Suprapubic skin (tissue), 4 donors: ENCODE measurements around the gene KCNT2. TPM values are rescaled to one million over a fixed set of nuclear protein-coding genes. Genes with fewer than 3 reads are reported as not detected.

Experiments
- DNase-seq, 2 donors: peaks; one replicate each; pipeline ENCODE4 v3.0.0-alpha.2; 2019; ENCODE audit warnings: low spot score in 2 of 2
- H3K27ac ChIP-seq: fragments of 200-600 bp; sonication (generic); one replicate; pipeline ENCODE4 v1.5.1; 2019
- H3K27me3 ChIP-seq: fragments of 200-600 bp; sonication (generic); one replicate; pipeline ENCODE4 v1.5.1; 2019
- H3K36me3 ChIP-seq: fragments of 200-600 bp; sonication (generic); one replicate; pipeline ENCODE4 v1.5.1; 2019
- H3K4me1 ChIP-seq: fragments of 200-600 bp; sonication (generic); one replicate; pipeline ENCODE4 v1.5.1; 2019
- H3K4me3 ChIP-seq: fragments of 200-600 bp; sonication (generic); one replicate; pipeline ENCODE4 v1.5.1; 2019; ENCODE audit warnings: mild to moderate bottlenecking
- H3K9me3 ChIP-seq: fragments of 200-600 bp; sonication (generic); one replicate; pipeline ENCODE4 v1.5.1; 2019
- CTCF ChIP-seq, 2 donors: fragments of 200-600 bp in 1 of 2; fragments of 450-650 bp in 1 of 2; sonication (generic) in 1 of 2; IDR thresholded peaks; one replicate each; pipeline ENCODE4 v1.5.1; 2016 to 2019; ENCODE audit warnings: antibody characterized with exemption in 2 of 2, mild to moderate bottlenecking in 1 of 2, moderate library complexity in 1 of 2
- EP300 ChIP-seq: sonication (generic); formaldehyde crosslinking; IDR thresholded peaks from one replicate; pipeline ENCODE4 v1.6.1; 2017; ENCODE audit warnings: antibody characterized with exemption
- POLR2A ChIP-seq, 2 donors: fragments of 450-650 bp; IDR thresholded peaks; one replicate each; pipeline ENCODE4 v1.6.1; 2017; ENCODE audit warnings: antibody characterized with exemption in 2 of 2, mild to moderate bottlenecking in 2 of 2, moderate library complexity in 2 of 2
- POLR2AphosphoS5 ChIP-seq, 3 donors: sonication (generic); formaldehyde crosslinking; IDR thresholded peaks; one replicate each; pipeline ENCODE4 v1.6.1; 2017; ENCODE audit warnings: antibody characterized with exemption in 3 of 3
- WGBS: methylation state at CpG from one replicate; pipeline ENCODE4 v1.1.5; 2018; 5-methylcytosine and 5-hydroxymethylcytosine counted together
- total RNA-seq, 4 donors: library from RNA; depleted of rRNA; stranded (reverse); fragments of >200 nt; gene quantifications; one replicate each; pipeline ENCODE4 v1.1.0, GENCODE V29; 2016

The KCNT2 gene
- total RNA-seq, 4 donors from 2014 or later: 0.34 to 2.5 (median 0.34) TPM

- Histone ChIP-seq H3K27ac (no peak overlapping the region), H3K4me3 (no peak overlapping the region), H3K36me3 (no peaks in the 10 kb centered on the region), H3K4me1 (no peaks in the 10 kb centered on the region), H3K9me3 (no peaks in the 10 kb centered on the region), H3K27me3 (no peaks in the 10 kb centered on the region)
- no peak for DNase-seq
- TF ChIP-seq CTCF (IDR thresholded peaks at IDR 0.05) (no peak), POLR2AphosphoS5 (IDR thresholded peaks at IDR 0.05) (no peak), POLR2A (IDR thresholded peaks at IDR 0.05) (no peak), EP300 (no peak)
- 89% methylated on average over 2 of the region's 2 CpGs for WGBS
These were observed 105.8 kb downstream of the KCNT2 start for GRCh38 chr1:196502437-196502836.

DNA sequence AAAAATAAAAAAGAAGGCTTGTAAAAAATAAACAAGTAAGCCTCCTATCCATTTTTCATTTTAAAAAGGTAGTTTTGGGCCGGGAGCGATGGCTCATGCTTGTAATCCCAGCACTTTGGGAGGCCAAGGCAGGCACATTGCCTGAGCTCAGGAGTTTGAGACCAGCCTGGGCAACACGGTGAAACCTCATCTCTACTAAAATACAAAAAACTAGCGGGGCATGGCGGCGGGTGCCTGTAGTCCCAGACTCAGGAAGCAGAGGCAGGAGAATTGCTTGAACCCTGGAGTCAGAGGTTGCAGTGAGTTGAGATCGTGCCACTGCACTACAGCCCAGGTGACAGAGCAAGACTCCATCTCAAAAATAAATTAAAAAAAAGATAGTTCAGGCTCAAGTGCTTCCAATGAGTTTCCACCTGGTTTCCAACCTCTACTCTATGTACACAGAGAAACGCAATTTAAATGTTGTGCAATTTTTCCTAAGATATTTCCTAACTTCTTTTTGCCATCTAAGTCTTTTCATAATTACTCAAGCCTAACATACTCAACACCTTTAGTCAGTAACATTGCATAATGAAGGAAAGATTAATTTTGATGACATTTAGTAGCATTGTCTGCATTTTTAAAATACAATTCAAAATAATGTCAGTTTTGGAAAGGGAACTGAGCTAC is 106.3 kb downstream of the KCNT2 start:
- H3K27me3 ChIP-seq: no peaks in the 10 kb centered on the region
- no peak for TF ChIP-seq CTCF (IDR thresholded peaks at IDR 0.05)
- TF ChIP-seq POLR2AphosphoS5 (IDR thresholded peaks at IDR 0.05): no peak
- TF ChIP-seq POLR2A (IDR thresholded peaks at IDR 0.05): no peak
- TF ChIP-seq EP300: no peak
- no peaks in the 10 kb centered on the region for H3K9me3 ChIP-seq
- H3K4me3 ChIP-seq: no peak overlapping the region
- 87% methylated on average over 8 of the region's 8 CpGs for WGBS
- no peak overlapping the region for H3K27ac ChIP-seq
- no peaks in the 10 kb centered on the region for H3K4me1 ChIP-seq
- no peaks in the 10 kb centered on the region for H3K36me3 ChIP-seq
- no peak for DNase-seq

DNA sequence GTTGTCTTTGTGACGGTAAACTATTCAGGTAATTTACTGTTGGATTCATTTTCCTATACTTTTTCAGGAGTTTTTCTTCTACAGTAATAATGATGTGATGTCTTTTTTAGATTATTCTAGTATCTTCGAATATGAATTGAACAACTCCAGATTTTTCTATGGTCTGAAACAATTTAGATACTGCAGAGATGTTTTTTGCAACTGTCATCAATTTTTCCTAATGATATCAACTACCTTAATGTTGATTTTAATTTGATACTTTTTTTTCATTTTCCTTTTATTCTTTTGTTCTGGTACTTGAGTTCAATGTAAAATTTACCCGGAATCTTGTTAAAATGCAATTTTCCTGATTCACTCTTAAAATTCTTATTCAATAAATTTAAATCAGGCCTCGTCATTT is 110.4 kb downstream of the KCNT2 start:
- Histone ChIP-seq H3K27me3 (no peaks in the 10 kb centered on the region), H3K4me3 (no peak overlapping the region), H3K27ac (no peak overlapping the region), H3K4me1 (no peaks in the 10 kb centered on the region), H3K9me3 (no peaks in the 10 kb centered on the region), H3K36me3 (no peaks in the 10 kb centered on the region)
- no peak for TF ChIP-seq POLR2AphosphoS5 (IDR thresholded peaks at IDR 0.05)
- TF ChIP-seq EP300: no peak
- TF ChIP-seq CTCF (IDR thresholded peaks at IDR 0.05): no peak
- no peak for TF ChIP-seq POLR2A (IDR thresholded peaks at IDR 0.05)
- 92% methylated on average over 4 of the region's 4 CpGs for WGBS
- no peak for DNase-seq

DNA sequence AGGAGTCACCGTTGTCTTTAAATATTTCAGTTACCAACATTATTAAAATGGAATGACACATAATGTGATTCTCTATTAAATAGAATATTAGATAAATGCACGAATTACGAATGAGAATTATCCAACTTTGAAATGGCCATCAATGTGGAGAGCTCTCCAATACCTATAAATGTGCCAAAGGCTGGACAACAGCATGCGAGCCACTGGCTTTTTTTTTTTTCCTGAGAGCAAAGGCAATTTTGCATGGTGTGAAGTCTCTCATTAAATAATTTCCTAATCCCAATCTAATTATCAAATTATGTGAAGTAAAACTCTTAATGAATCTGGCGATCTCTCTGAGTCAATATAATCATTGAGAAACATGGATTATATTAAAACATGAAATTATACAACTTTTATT is 113.5 kb downstream of the KCNT2 start:
- 92% methylated on average over 5 of the region's 5 CpGs for WGBS
- Histone ChIP-seq H3K4me3 (no peak overlapping the region), H3K4me1 (no peaks in the 10 kb centered on the region), H3K36me3 (no peaks in the 10 kb centered on the region), H3K27me3 (no peaks in the 10 kb centered on the region), H3K27ac (no peak overlapping the region), H3K9me3 (no peaks in the 10 kb centered on the region)
- no peak for DNase-seq
- no peak for TF ChIP-seq CTCF (IDR thresholded peaks at IDR 0.05)
- TF ChIP-seq EP300: no peak
- no peak for TF ChIP-seq POLR2A (IDR thresholded peaks at IDR 0.05)
- no peak for TF ChIP-seq POLR2AphosphoS5 (IDR thresholded peaks at IDR 0.05)

DNA sequence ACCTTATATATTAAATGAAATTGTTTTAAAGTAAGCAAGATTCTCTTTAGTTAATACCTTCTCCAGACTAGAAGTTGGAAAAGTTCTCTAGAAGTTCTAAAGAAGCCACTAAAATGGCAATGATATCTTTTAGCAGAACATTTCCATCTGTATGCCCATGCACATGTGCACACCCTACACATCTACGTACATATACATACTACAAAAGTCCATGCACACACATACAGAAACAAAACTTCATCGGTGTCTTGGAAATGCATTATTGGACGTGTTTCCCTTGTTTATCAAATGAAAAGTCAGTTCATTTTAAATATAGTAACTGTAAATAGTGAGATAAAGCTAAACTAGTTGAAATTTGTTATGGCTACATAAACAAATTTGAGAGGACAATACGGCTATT is 114.4 kb downstream of the KCNT2 start:
- Histone ChIP-seq H3K4me1 (no peaks in the 10 kb centered on the region), H3K4me3 (no peak overlapping the region)
- WGBS: 85% methylated on average over 4 of the region's 4 CpGs

More for the DNA sequence above, 114.4 kb downstream of the KCNT2 start:
- no peak overlapping the region for H3K27ac ChIP-seq
- H3K36me3 ChIP-seq: no peaks in the 10 kb centered on the region
- no peaks in the 10 kb centered on the region for H3K27me3 ChIP-seq
- DNase-seq: no peak
- H3K9me3 ChIP-seq: no peaks in the 10 kb centered on the region
- no peak for TF ChIP-seq EP300
- TF ChIP-seq POLR2AphosphoS5 (IDR thresholded peaks at IDR 0.05): no peak
- TF ChIP-seq POLR2A (IDR thresholded peaks at IDR 0.05): no peak
- TF ChIP-seq CTCF (IDR thresholded peaks at IDR 0.05): no peak
